ENCODE results near the gene FAM118A.

DNA sequence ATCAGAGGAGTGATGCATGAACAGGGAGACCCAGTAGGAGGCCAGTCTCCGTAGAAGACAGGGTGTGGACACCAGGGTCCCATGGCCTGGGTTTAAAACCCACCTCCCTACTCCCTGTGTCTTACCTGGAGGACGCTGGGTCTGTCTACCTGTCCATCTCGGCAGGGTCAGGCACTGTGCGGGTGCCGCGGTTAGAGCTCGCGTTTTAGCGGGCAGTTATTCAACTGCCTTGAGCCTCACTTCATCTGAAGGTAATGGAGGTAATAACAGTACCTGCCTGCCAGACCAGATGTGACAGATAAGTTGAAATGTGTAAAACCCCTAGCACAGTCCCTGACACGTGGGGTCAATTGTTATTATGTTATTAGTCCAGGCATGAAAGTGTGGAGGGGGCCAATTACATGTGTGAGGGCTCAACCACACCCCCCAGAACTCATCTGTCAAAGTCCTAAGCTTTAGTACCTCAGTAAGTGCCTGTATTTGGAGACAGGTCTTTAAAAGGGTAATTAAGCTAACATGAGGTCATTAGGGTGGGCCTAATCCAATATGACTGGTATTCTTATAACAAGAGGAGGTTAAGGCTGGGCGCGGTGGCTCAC is 33.1 kb upstream of the FAM118A start:
- TF ChIP-seq, protein P1, sequence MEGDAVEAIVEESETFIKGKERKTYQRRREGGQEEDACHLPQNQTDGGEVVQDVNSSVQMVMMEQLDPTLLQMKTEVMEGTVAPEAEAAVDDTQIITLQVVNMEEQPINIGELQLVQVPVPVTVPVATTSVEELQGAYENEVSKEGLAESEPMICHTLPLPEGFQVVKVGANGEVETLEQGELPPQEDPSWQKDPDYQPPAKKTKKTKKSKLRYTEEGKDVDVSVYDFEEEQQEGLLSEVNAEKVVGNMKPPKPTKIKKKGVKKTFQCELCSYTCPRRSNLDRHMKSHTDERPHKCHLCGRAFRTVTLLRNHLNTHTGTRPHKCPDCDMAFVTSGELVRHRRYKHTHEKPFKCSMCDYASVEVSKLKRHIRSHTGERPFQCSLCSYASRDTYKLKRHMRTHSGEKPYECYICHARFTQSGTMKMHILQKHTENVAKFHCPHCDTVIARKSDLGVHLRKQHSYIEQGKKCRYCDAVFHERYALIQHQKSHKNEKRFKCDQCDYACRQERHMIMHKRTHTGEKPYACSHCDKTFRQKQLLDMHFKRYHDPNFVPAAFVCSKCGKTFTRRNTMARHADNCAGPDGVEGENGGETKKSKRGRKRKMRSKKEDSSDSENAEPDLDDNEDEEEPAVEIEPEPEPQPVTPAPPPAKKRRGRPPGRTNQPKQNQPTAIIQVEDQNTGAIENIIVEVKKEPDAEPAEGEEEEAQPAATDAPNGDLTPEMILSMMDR (conservative IDR thresholded peaks at IDR 0.05; ENCODE audit: low read depth, low read length), result no peak
- no peak for TF ChIP-seq EZH2 (IDR thresholded peaks at IDR 0.05; ENCODE audit: low read length, unreplicated experiment)
